Measurements from ENCODE around the gene UNC13D.

UNC13D gene

DNA sequence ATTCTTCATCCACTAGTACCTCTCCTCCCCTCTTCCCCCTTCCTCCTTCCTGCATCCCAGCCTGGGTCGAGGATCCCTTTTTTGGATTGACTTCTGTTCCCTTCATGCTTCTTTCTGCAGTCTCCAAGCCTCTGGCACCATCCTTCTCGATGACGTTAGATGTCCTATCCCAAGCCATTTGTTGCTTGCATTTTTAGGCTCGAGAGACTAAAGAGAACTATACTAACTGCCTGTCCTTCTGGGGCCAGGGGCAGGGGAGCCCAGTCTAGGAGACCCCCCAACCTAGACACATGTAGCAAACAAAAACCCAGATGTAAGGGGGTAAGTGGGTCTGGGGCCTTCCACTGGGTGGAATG, 35.7 kb downstream of the UNC13D start:
- Mint-ChIP-seq H3K36me3 (ENCODE audit: low read depth) (peaks cover 10% of the 10 kb centered on the region), H3K4me1 (peaks cover 16% of the 10 kb centered on the region), H3K9me3 (no peaks in the 10 kb centered on the region), H3K27ac (peak overlapping the region; percentile 87), H3K4me3 (no peak overlapping the region), H3K27me3 (ENCODE audit: low read depth, poor library complexity) (no peaks in the 10 kb centered on the region)
- TF ChIP-seq, protein P1, sequence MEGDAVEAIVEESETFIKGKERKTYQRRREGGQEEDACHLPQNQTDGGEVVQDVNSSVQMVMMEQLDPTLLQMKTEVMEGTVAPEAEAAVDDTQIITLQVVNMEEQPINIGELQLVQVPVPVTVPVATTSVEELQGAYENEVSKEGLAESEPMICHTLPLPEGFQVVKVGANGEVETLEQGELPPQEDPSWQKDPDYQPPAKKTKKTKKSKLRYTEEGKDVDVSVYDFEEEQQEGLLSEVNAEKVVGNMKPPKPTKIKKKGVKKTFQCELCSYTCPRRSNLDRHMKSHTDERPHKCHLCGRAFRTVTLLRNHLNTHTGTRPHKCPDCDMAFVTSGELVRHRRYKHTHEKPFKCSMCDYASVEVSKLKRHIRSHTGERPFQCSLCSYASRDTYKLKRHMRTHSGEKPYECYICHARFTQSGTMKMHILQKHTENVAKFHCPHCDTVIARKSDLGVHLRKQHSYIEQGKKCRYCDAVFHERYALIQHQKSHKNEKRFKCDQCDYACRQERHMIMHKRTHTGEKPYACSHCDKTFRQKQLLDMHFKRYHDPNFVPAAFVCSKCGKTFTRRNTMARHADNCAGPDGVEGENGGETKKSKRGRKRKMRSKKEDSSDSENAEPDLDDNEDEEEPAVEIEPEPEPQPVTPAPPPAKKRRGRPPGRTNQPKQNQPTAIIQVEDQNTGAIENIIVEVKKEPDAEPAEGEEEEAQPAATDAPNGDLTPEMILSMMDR (IDR thresholded peaks at IDR 0.05): no peak
- no peak for DNase-seq

DNA sequence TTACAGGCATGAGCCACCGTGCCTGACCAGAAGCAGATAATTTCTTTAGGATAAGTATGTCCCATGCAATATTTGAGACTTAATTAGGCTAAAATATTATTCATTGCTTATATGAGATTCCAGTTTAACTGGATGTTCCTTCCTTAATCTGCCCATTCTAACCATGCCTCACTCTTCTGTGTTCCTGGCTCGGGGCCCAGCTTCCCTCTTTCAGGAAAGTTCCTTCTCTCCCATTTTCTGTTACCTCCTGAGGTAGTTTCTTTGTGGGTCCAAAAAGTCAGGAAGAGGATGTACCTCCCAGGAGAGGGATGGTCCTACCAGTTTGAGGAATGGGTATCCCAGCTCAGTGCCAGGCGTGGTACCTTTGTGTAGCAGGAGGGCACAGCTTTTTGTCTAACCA, 36.3 kb downstream of the UNC13D start:
- no peaks in the 10 kb centered on the region for H3K9me3 Mint-ChIP-seq
- H3K4me3 Mint-ChIP-seq: no peak overlapping the region
- H3K4me1 Mint-ChIP-seq: peaks cover 16% of the 10 kb centered on the region
- TF ChIP-seq, protein P1 (IDR thresholded peaks at IDR 0.05): no peak
- no peaks in the 10 kb centered on the region for H3K27me3 Mint-ChIP-seq (ENCODE audit: low read depth, poor library complexity)
- peaks cover 15% of the 10 kb centered on the region for H3K36me3 Mint-ChIP-seq (ENCODE audit: low read depth)
- DNase-seq: no peak
- H3K27ac Mint-ChIP-seq: peak overlapping the region; percentile 53

DNA sequence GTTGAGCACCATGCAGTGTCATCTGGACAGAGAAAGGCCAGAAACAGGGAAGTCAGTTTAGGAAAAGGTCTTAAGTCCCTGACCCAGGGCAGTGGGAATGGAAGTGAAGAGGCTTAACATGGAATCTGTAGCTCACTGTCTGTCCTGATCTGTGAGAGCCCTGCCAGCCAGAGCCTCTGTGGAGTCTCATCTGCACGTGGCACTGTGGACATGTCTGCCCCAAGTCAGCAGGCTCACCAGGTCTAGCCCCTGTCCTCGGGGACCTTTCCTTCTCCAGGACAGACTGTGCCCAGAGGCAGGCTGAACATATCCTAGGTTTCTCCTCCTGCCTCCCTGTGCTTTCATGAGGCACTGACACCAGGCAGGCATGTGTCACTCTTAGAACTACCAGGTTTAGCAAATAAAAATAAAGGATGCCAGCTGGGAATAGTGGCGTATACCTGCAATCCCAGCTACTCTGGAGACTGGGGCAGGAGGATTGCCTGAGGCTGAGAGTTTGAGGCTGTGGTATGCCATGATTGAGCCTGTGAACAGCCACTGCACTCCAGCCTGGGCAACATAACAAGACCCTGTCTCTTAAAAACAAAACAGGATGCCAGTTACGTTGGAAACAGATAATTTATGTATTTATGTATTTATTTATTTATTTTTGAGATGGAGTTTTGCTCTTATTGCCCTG, 37.2 kb downstream of the UNC13D start:
- Mint-ChIP-seq H3K27me3 (ENCODE audit: low read depth, poor library complexity) (no peaks in the 10 kb centered on the region), H3K27ac (peak overlapping the region; percentile 48), H3K9me3 (no peaks in the 10 kb centered on the region), H3K36me3 (ENCODE audit: low read depth) (peaks cover 20% of the 10 kb centered on the region), H3K4me1 (peaks cover 16% of the 10 kb centered on the region), H3K4me3 (no peak overlapping the region)
- TF ChIP-seq, protein P1 (IDR thresholded peaks at IDR 0.05): no peak
- DNase-seq: no peak

DNA sequence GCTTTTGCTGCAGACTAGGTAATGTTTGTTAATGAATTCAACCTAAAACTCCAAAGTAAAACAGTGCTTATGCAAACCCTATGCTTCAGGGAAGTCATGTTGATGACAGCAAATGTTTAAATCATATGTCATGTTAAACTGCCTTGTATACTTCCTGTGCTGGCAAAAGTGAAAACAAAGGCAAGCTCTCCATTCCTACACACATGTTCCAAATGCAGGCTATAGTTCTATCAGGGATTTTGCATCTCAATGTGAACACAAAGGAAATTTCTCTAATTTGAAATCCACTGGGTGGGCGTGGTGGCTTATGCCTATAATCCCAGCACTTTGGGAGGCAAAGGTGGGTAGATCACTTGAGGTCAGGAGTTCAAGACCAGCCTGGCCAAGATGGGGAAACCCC, 40.3 kb downstream of the UNC13D start:
- peaks cover 12% of the 10 kb centered on the region for H3K4me1 Mint-ChIP-seq
- H3K36me3 Mint-ChIP-seq (ENCODE audit: low read depth): peaks cover 36% of the 10 kb centered on the region
- H3K27ac Mint-ChIP-seq: peak overlapping the region; percentile 29
- no peak for DNase-seq
- no peaks in the 10 kb centered on the region for H3K27me3 Mint-ChIP-seq (ENCODE audit: low read depth, poor library complexity)
- H3K4me3 Mint-ChIP-seq: no peak overlapping the region
- no peaks in the 10 kb centered on the region for H3K9me3 Mint-ChIP-seq
- TF ChIP-seq, protein P1 (IDR thresholded peaks at IDR 0.05): no peak

DNA sequence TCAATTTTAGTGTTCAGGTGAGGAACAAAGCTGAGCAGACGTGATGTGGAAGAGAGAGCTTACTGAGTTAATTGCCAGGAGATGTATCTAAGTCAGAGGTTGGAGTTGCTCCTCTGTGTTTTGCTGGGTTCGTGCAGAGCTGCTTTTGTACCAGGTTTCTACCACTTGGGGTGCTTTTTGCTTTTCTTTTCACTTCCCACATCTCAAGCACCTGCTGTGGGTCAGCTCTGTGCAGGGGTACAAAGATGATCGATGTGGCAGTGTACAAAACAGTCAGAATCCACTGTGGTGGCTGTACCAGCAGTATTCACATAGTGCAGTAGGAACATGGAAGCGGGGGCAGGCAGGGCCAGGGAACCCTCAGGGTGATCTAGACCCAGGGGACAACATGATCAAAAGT, 44.8 kb downstream of the UNC13D start:
- Mint-ChIP-seq H3K4me3 (no peak overlapping the region), H3K36me3 (ENCODE audit: low read depth) (peaks cover 58% of the 10 kb centered on the region), H3K9me3 (no peaks in the 10 kb centered on the region), H3K27ac (peak overlapping the region; percentile 4), H3K4me1 (no peaks in the 10 kb centered on the region), H3K27me3 (ENCODE audit: low read depth, poor library complexity) (no peaks in the 10 kb centered on the region)
- TF ChIP-seq, protein P1 (IDR thresholded peaks at IDR 0.05): no peak
- DNase-seq: no peak

Measured in nephron progenitor cell (in vitro differentiated cells).